HCT116 (cell line): ENCODE results near the gene FAM222B. TPM values are rescaled to one million over a fixed set of nuclear protein-coding genes. Genes with fewer than 3 reads are reported as not detected.

Experiments
- ATAC-seq: fragments of 200-7000 bp; cut with Tn5 transposase; 2 replicates; pipeline ENCODE4 v1.9.1; 2020; ENCODE audit warnings: mild to moderate bottlenecking, moderate library complexity
- BruUV-seq: library from RNA; stranded (reverse); fragments of 400-500 nt; replicated peaks from 2 replicates; lab custom pipeline; 2021; lab: Mats Ljungman, UMichigan
- CTCF ChIA-PET: fragments of 300-600 bp; sonication (Branson Sonifier 250); formaldehyde crosslinking; loops from one replicate; lab custom pipeline; 2021; ENCODE audit warnings: antibody characterized with exemption; lab: Charles Lee
- POLR2A ChIA-PET: fragments of 300-600, 350-600 bp; sonication (Branson Sonifier 250); formaldehyde crosslinking; loops from one replicate; lab custom pipeline; 2021; ENCODE audit warnings: antibody characterized with exemption; lab: Charles Lee
- RAD21 ChIA-PET, 2 experiments: fragments of 300-600 bp; sonication (Branson Sonifier 250); formaldehyde crosslinking; loops; one replicate each; lab custom pipeline; 2023; ENCODE audit warnings: low total read pairs in 2 of 2; ENCODE audit not compliant: uncharacterized antibody in 2 of 2, unreplicated experiment in 2 of 2, low non-redundant PET in 1 of 2; lab: Charles Lee
- DNase-seq: peaks from one replicate; pipeline ENCODE4 v3.0.0-alpha.2; 2010; ENCODE audit warnings: low read depth, low spot score
- H2AFZ ChIP-seq: fragments of 200-600 bp; shearing (Covaris generic), sonication (generic); 2 replicates; pipeline ENCODE4 v1.6.1; 2017; ENCODE audit warnings: low read depth, mixed run types, mixed read lengths, antibody characterized with exemption, low read length; ENCODE audit not compliant: poor library complexity, severe bottlenecking
- H3K27ac ChIP-seq: 2 replicates; pipeline ENCODE4 v1.5.1; 2012; ENCODE audit warnings: low read depth, low read length
- H3K27me3 ChIP-seq: fragments of 200-600 bp; sonication (generic); 2 replicates; pipeline ENCODE4 v1.6.1; 2016; ENCODE audit warnings: mixed run types, low read length, mixed read lengths; ENCODE audit not compliant: insufficient read depth
- H3K36me3 ChIP-seq, 2 experiments: fragments of 200-500 bp in 1 of 2; fragments of 200-600 bp in 1 of 2; sonication (Bioruptor generic) in 1 of 2; sonication (generic) in 1 of 2; 2 replicates each; pipeline versions ENCODE4 v1.5.1 to v1.6.1; 2014 to 2016; ENCODE audit warnings: low read length in 2 of 2, inconsistent platforms in 1 of 2, mixed read lengths in 1 of 2, mixed run types in 1 of 2; ENCODE audit not compliant: insufficient read depth in 2 of 2, control insufficient read depth in 1 of 2
- H3K4me1 ChIP-seq, 2 experiments: fragments of 200-600 bp in 1 of 2; sonication (generic) in 1 of 2; 2 replicates each; pipeline versions ENCODE4 v1.5.1 to v1.6.1; 2012 to 2017; ENCODE audit warnings: low read length in 2 of 2, inconsistent platforms in 1 of 2, mild to moderate bottlenecking in 1 of 2, mixed read lengths in 1 of 2, mixed run types in 1 of 2, moderate library complexity in 1 of 2; ENCODE audit not compliant: insufficient read depth in 2 of 2, control insufficient read depth in 1 of 2
- H3K4me2 ChIP-seq: fragments of 200-600 bp; sonication (generic); 2 replicates; pipeline ENCODE4 v1.6.1; 2017; ENCODE audit warnings: mixed run types, low read length, mixed read lengths
- H3K4me3 ChIP-seq, 2 experiments: fragments of 200-600 bp in 1 of 2; sonication (generic) in 1 of 2; replicated peaks in 1 of 2; 2 replicates each; pipeline ENCODE4 v1.5.1; 2011 to 2016; ENCODE audit warnings: low read length in 2 of 2, control low read depth in 1 of 2, low read depth in 1 of 2, mild to moderate bottlenecking in 1 of 2, mixed read lengths in 1 of 2, mixed run types in 1 of 2
- H3K79me2 ChIP-seq: fragments of 200-600 bp; sonication (generic); 2 replicates; pipeline ENCODE4 v1.6.1; 2017; ENCODE audit warnings: mild to moderate bottlenecking, mixed run types, low read length, moderate library complexity, mixed read lengths; ENCODE audit not compliant: insufficient read depth
- H3K9ac ChIP-seq: fragments of 200-600 bp; sonication (generic); 2 replicates; pipeline ENCODE4 v1.6.1; 2016; ENCODE audit warnings: low read length, mixed read lengths
- H3K9me2 ChIP-seq: fragments of 200-600 bp; sonication (generic), shearing (Covaris generic); 2 replicates; pipeline ENCODE4 v1.6.1; 2017; ENCODE audit warnings: mixed run types, mild to moderate bottlenecking, moderate library complexity; ENCODE audit not compliant: insufficient read depth
- H3K9me3 ChIP-seq, 2 experiments: fragments of 200-500 bp in 1 of 2; fragments of 200-600 bp in 1 of 2; sonication (Bioruptor generic) in 1 of 2; sonication (generic) in 1 of 2; 2 replicates each; pipeline ENCODE4 v1.6.1; 2014 to 2017; ENCODE audit warnings: low read length in 2 of 2, mixed read lengths in 2 of 2, inconsistent platforms in 1 of 2, low read depth in 1 of 2, mild to moderate bottlenecking in 1 of 2, mixed run types in 1 of 2, moderate library complexity in 1 of 2; ENCODE audit not compliant: control insufficient read depth in 1 of 2, insufficient read depth in 1 of 2
- H4K20me1 ChIP-seq: fragments of 200-600 bp; sonication (generic), shearing (Covaris generic); 2 replicates; pipeline ENCODE4 v1.6.1; 2017; ENCODE audit warnings: mixed run types, mild to moderate bottlenecking, moderate library complexity; ENCODE audit not compliant: insufficient read depth
- CEBPB ChIP-seq: IDR thresholded peaks from 2 replicates; pipeline ENCODE4 v1.6.1; 2012; ENCODE audit warnings: low read depth
- EGR1 ChIP-seq: IDR thresholded peaks from 2 replicates; pipeline ENCODE4 v1.6.1; 2012; ENCODE audit warnings: low read depth
- FOSL1 ChIP-seq: IDR thresholded peaks from 2 replicates; pipeline ENCODE4 v1.6.1; 2012; ENCODE audit warnings: low read depth
- POLR2A ChIP-seq: IDR thresholded peaks from 2 replicates; pipeline ENCODE4 v1.7.0; 2011; ENCODE audit warnings: borderline replicate concordance; ENCODE audit not compliant: insufficient read depth, insufficient read length; ENCODE audit errors: extremely low read depth
- RAD21 ChIP-seq: IDR thresholded peaks from 2 replicates; pipeline ENCODE4 v1.6.1; 2012; ENCODE audit warnings: low read depth, mild to moderate bottlenecking
- REST ChIP-seq: IDR thresholded peaks from 2 replicates; pipeline ENCODE4 v1.6.1; 2012; ENCODE audit warnings: low read depth
- SIN3A ChIP-seq: IDR thresholded peaks from 2 replicates; pipeline ENCODE4 v1.6.1; 2012; ENCODE audit warnings: low read depth
- SP1 ChIP-seq: IDR thresholded peaks from 2 replicates; pipeline ENCODE4 v1.6.1; 2012; ENCODE audit warnings: low read depth
- SRF ChIP-seq: IDR thresholded peaks from 2 replicates; pipeline ENCODE4 v1.6.1; 2012; ENCODE audit warnings: low read depth
- YY1 ChIP-seq: IDR thresholded peaks from 2 replicates; pipeline ENCODE4 v1.6.1; 2011; ENCODE audit warnings: low read length, low read depth, moderate library complexity, mild to moderate bottlenecking; ENCODE audit not compliant: insufficient replicate concordance; ENCODE audit errors: extremely low read depth
- ZBTB33 ChIP-seq: IDR thresholded peaks from 2 replicates; pipeline ENCODE4 v1.6.1; 2011; ENCODE audit warnings: mild to moderate bottlenecking, low read length, moderate library complexity; ENCODE audit not compliant: insufficient replicate concordance; ENCODE audit errors: extremely low read depth
- ZFX ChIP-seq: fragments of 450-650 bp; IDR thresholded peaks from 2 replicates; pipeline ENCODE4 v1.6.1; 2017
- intact Hi-C: fragments of 100-400 bp; cut with micrococcal nuclease; formaldehyde crosslinking; loops from 2 replicates; pipeline ENCODE4 v1.10.0; 2022
- total RNA-seq: library from RNA; stranded (reverse); gene quantifications from one replicate; pipeline ENCODE4 v1.2.1, GENCODE V29; 2021; ENCODE audit not compliant: unreplicated experiment
- TF ChIP-seq, protein P1 (sequence below): IDR thresholded peaks from 2 replicates; pipeline ENCODE4 v1.6.1; 2012
- TF ChIP-seq, protein P2 (sequence below): IDR thresholded peaks from 2 replicates; pipeline ENCODE4 v1.6.1; 2012

Gene FAM222B
- total RNA-seq, 1 experiment from 2014 or later: 22.7 TPM

DNA sequence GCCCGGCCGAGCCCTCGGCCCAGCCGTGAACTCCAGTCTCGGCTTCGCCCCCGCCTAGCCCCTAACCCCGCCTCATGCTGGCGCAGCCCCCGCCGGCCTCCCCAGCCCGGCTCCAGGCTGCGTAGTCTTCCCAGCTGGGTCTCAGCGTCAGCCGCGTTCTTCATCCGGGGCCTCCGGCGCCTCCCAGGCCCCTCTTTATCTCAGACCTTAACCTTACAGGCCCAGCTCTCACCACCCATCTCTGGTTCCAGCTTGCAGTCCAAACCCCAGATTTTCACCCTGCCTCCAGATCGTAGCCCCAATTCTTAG is 130.9 kb downstream of the FAM222B start, which contains the start of gene PROCA1:
PROCA1 (minus strand) TSS at position 166 of the 309 bp plus-strand sequence. CDS start 228 bp downstream, outside the sequence.
- ATAC-seq (no peak), DNase-seq (no peak)
- ChIA-PET POLR2A (interaction anchor here (1.0 to 3.2 kb wide), 4 partner anchors 8 to 15 kb away, joined by 6 to 42 read pairs (median 6); partner anchors contain the start of gene RPL23A), RAD21 (interaction anchor here in 1 of 2 experiments (0.7 kb wide), 1 partner anchor 13 kb away, joined by 3 read pairs; no protein-coding TSS in a partner anchor), CTCF (interaction anchor here (0.6 to 1.5 kb wide), 5 partner anchors 8 to 405 kb away, joined by 3 to 7 read pairs (median 3); partner anchors contain the start of gene RPL23A)
- Histone ChIP-seq H3K27ac (peak within 1 kb of the TSS; percentile 75), H3K4me2 (peak within 1 kb of the TSS; percentile 91), H3K4me3 (peak within 1 kb of the TSS; percentile 47 to 62), H3K36me3 (no peaks in the 10 kb centered on the region), H3K79me2 (no peaks in the 10 kb centered on the region), H3K27me3 (no peaks in the 10 kb centered on the region), H3K9ac (peak within 1 kb of the TSS; percentile 74), H3K4me1 (peaks cover 9 to 16% of the 10 kb centered on the region in 2 experiments), H3K9me2 (no peaks in the 10 kb centered on the region), H4K20me1 (no peaks in the 10 kb centered on the region), H2AFZ (no peak within 1 kb of the TSS), H3K9me3 (no peaks in the 10 kb centered on the region)
- intact Hi-C loops: no loop called here
- TF ChIP-seq YY1 (no peak), SP1 (no peak), POLR2A (no peak), SRF (no peak), RAD21 (no peak), FOSL1 (no peak), EGR1 (no peak), ZFX (no peak), REST (no peak), ZBTB33 (no peak), CEBPB (no peak), SIN3A (no peak)
- TF ChIP-seq, protein P1, sequence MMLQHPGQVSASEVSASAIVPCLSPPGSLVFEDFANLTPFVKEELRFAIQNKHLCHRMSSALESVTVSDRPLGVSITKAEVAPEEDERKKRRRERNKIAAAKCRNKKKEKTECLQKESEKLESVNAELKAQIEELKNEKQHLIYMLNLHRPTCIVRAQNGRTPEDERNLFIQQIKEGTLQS: no peak
- TF ChIP-seq, protein P2, sequence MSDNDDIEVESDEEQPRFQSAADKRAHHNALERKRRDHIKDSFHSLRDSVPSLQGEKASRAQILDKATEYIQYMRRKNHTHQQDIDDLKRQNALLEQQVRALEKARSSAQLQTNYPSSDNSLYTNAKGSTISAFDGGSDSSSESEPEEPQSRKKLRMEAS: no peak
- BruUV-seq: no TSS peak
